HG03097 (cell line): ENCODE data around the gene PRRT1.

Experiments used
- ATAC-seq: cut with Tn5 transposase; IDR thresholded peaks from one replicate; pipeline ENCODE4 v1.9.1; 2021; ENCODE audit not compliant: unreplicated experiment, low FRiP score

The PRRT1 gene

GRCh38 chr6:32127717-32128592 is 23.8 kb downstream of the PRRT1 start, which contains the start of gene ATF6B:
TSS of gene ATF6B (minus strand) at chr6:32128246. CDS start at chr6:32128207, 39 bp downstream.
- peak; percentile 80 for ATAC-seq

- no peak for ATAC-seq
Measured at GRCh38 chr6:32127409-32127716, 24.4 kb downstream of the PRRT1 start.

- no peak for ATAC-seq
Measured at GRCh38 chr6:32126880-32127279, 24.9 kb downstream of the PRRT1 start.

- ATAC-seq: no peak
Measured at GRCh38 chr6:32123681-32124080, 28.1 kb downstream of the PRRT1 start.

GRCh38 chr6:32120573-32121059 is 31.1 kb downstream of the PRRT1 start:
- ATAC-seq: no peak

GRCh38 chr6:32118782-32119628 is 32.7 kb downstream of the PRRT1 start:
- ATAC-seq: no peak

GRCh38 chr6:32117461-32117860 is 34.3 kb downstream of the PRRT1 start:
- ATAC-seq: no peak

GRCh38 chr6:32116674-32117073 is 35.1 kb downstream of the PRRT1 start:
- ATAC-seq: no peak

- ATAC-seq: no peak
Measured at GRCh38 chr6:32115623-32116022, 36.1 kb downstream of the PRRT1 start.

- no peak for ATAC-seq
Measured at GRCh38 chr6:32114796-32115195, 36.9 kb downstream of the PRRT1 start.

- no peak for ATAC-seq
Measured at GRCh38 chr6:32113386-32114352, 38.1 kb downstream of the PRRT1 start.

GRCh38 chr6:32112431-32112980 is 39.2 kb downstream of the PRRT1 start:
- ATAC-seq: no peak

GRCh38 chr6:32111424-32112066 is 40.2 kb downstream of the PRRT1 start:
- no peak for ATAC-seq

- no peak for ATAC-seq
Measured at GRCh38 chr6:32110632-32111031, 41.1 kb downstream of the PRRT1 start.

GRCh38 chr6:32109765-32110160 is 42.0 kb downstream of the PRRT1 start:
- ATAC-seq: no peak

GRCh38 chr6:32109114-32109764 is 42.5 kb downstream of the PRRT1 start, which contains the start of gene TNXB:
TSS of gene TNXB (minus strand) at chr6:32109338. CDS start at chr6:32098198, 11,140 bp downstream.
- no peak for ATAC-seq

- ATAC-seq: no peak
Measured at GRCh38 chr6:32108727-32109113, 43.0 kb downstream of the PRRT1 start.

- ATAC-seq: no peak
Measured at GRCh38 chr6:32108094-32108627, 43.6 kb downstream of the PRRT1 start.

- ATAC-seq: no peak
Measured at GRCh38 chr6:32107406-32107805, 44.3 kb downstream of the PRRT1 start.
